GM10266 (cell line): ENCODE data around the gene HAUS3.

Experiments
- DNase-seq: peaks from one replicate; pipeline ENCODE4 v3.0.0; 2012; ENCODE audit errors: extremely low spot score
- CTCF ChIP-seq: IDR thresholded peaks from 2 replicates; pipeline ENCODE4 v1.5.1; 2012; ENCODE audit warnings: mild to moderate bottlenecking, low read depth; ENCODE audit not compliant: control insufficient read depth, insufficient read depth; ENCODE audit errors: missing control alignments

HAUS3 gene

GRCh38 chr4:2286904-2287593, 45.1 kb upstream of the HAUS3 start:
- no peak for DNase-seq
- no peak for TF ChIP-seq CTCF

- no peak for TF ChIP-seq CTCF
- no peak for DNase-seq
Observed at GRCh38 chr4:2285613-2286381, 43.9 kb upstream of the HAUS3 start.

GRCh38 chr4:2284934-2285612, 43.2 kb upstream of the HAUS3 start:
- no peak for DNase-seq
- TF ChIP-seq CTCF, result no peak

GRCh38 chr4:2284161-2284933, 42.4 kb upstream of the HAUS3 start:
- no peak for TF ChIP-seq CTCF
- DNase-seq, result no peak

GRCh38 chr4:2283199-2283711, 41.3 kb upstream of the HAUS3 start:
- no peak for TF ChIP-seq CTCF
- DNase-seq, result no peak

GRCh38 chr4:2281575-2282343, 39.8 kb upstream of the HAUS3 start:
- TF ChIP-seq CTCF, result no peak
- DNase-seq, result peak; percentile 74
